Vagina (tissue), 2 donors: ENCODE measurements around the gene MRPL12. TPM values are rescaled to one million over a fixed set of nuclear protein-coding genes. Genes with fewer than 3 reads are reported as not detected.

ENCODE experiments used
- DNase-seq, 2 donors: peaks; one replicate each; pipeline ENCODE4 v3.0.0-alpha.2; 2017; ENCODE audit errors: extremely low spot score in 2 of 2
- H3K27ac ChIP-seq: fragments of 200-600 bp; sonication (generic); one replicate; pipeline ENCODE4 v1.5.1; 2019
- H3K27me3 ChIP-seq: fragments of 200-600 bp; sonication (generic); one replicate; pipeline ENCODE4 v1.5.1; 2019
- H3K36me3 ChIP-seq, 2 donors: fragments of 200-600 bp; sonication (generic); one replicate each; pipeline ENCODE4 v1.5.1; 2017 to 2019
- H3K4me1 ChIP-seq: fragments of 200-600 bp; sonication (generic); one replicate; pipeline ENCODE4 v1.5.1; 2019
- H3K4me3 ChIP-seq, 2 donors: fragments of 200-600 bp; sonication (generic); 1 replicate in 1 of 2; 2 replicates in 1 of 2; pipeline ENCODE4 v1.5.1; 2016 to 2019
- H3K9me3 ChIP-seq: fragments of 200-600 bp; sonication (generic); one replicate; pipeline ENCODE4 v1.5.1; 2019
- CTCF ChIP-seq, 3 experiments: fragments of 450-650 bp in 2 of 3; fragments of 200-600 bp in 1 of 3; sonication (generic) in 1 of 3; IDR thresholded peaks; one replicate each; pipeline ENCODE4 v1.5.1; 2017 to 2019; ENCODE audit warnings: antibody characterized with exemption in 3 of 3, mild to moderate bottlenecking in 2 of 3, moderate library complexity in 2 of 3
- POLR2A ChIP-seq, 2 donors: fragments of 450-650 bp; IDR thresholded peaks; one replicate each; pipeline ENCODE4 v1.6.1; 2017; ENCODE audit warnings: antibody characterized with exemption in 2 of 2, mild to moderate bottlenecking in 2 of 2, moderate library complexity in 2 of 2
- POLR2AphosphoS5 ChIP-seq, 2 donors: sonication (generic); formaldehyde crosslinking; IDR thresholded peaks; one replicate each; pipeline ENCODE4 v1.9.0; 2017; ENCODE audit warnings: antibody characterized with exemption in 2 of 2, mild to moderate bottlenecking in 2 of 2, low read depth in 1 of 2; ENCODE audit not compliant: insufficient read depth in 1 of 2
- intact Hi-C: fragments of 100-400 bp; cut with DNase I; formaldehyde crosslinking; loops from one replicate; pipeline ENCODE4 v1.15.1; 2023
- total RNA-seq: library from RNA; depleted of rRNA; stranded (reverse); fragments of >200 nt; gene quantifications from one replicate; pipeline ENCODE4 v1.2.3, GENCODE V29; 2016

Gene MRPL12
- total RNA-seq, 1 donor from 2014 or later = 77.3 TPM

- DNase-seq = no peak
- TF ChIP-seq CTCF (IDR thresholded peaks at IDR 0.05) = no peak
- no peak for TF ChIP-seq POLR2A (IDR thresholded peaks at IDR 0.05)
- TF ChIP-seq POLR2AphosphoS5 (IDR thresholded peaks at IDR 0.05; ENCODE audit: insufficient read depth in 1 of 2, low read depth in 1 of 2) = no peak
- no peaks in the 10 kb centered on the region for H3K27me3 ChIP-seq
- peaks cover 0 to 83% of the 10 kb centered on the region in 2 donors for H3K36me3 ChIP-seq
- no peak overlapping the region for H3K4me3 ChIP-seq
- intact Hi-C loops = no loop called here
- H3K9me3 ChIP-seq = no peaks in the 10 kb centered on the region
- H3K27ac ChIP-seq = no peak overlapping the region
- H3K4me1 ChIP-seq = no peaks in the 10 kb centered on the region
Measured at GRCh38 chr17:81695211-81695610, 8.0 kb upstream of the MRPL12 start.

- TF ChIP-seq POLR2A (IDR thresholded peaks at IDR 0.05) (no peak), CTCF (IDR thresholded peaks at IDR 0.05) (no peak), POLR2AphosphoS5 (IDR thresholded peaks at IDR 0.05; ENCODE audit: insufficient read depth in 1 of 2, low read depth in 1 of 2) (no peak)
- Histone ChIP-seq H3K36me3 (peaks cover 0 to 83% of the 10 kb centered on the region in 2 donors), H3K27ac (no peak overlapping the region), H3K4me3 (no peak overlapping the region), H3K4me1 (peaks cover under 1% of the 10 kb centered on the region), H3K27me3 (no peaks in the 10 kb centered on the region), H3K9me3 (no peaks in the 10 kb centered on the region)
- DNase-seq = no peak
- intact Hi-C loops = no loop called here
Measured at GRCh38 chr17:81695801-81696200, 7.4 kb upstream of the MRPL12 start.

- Histone ChIP-seq H3K27ac (no peak overlapping the region), H3K4me1 (peaks cover 7% of the 10 kb centered on the region), H3K4me3 (no peak overlapping the region), H3K27me3 (no peaks in the 10 kb centered on the region), H3K9me3 (no peaks in the 10 kb centered on the region), H3K36me3 (peaks cover 0 to 83% of the 10 kb centered on the region in 2 donors)
- intact Hi-C loops = no loop called here
- no peak for TF ChIP-seq POLR2AphosphoS5 (IDR thresholded peaks at IDR 0.05; ENCODE audit: insufficient read depth in 1 of 2, low read depth in 1 of 2)
- no peak for TF ChIP-seq POLR2A (IDR thresholded peaks at IDR 0.05)
- TF ChIP-seq CTCF (IDR thresholded peaks at IDR 0.05) = no peak
- no peak for DNase-seq
Measured at GRCh38 chr17:81696218-81696941, 6.8 kb upstream of the MRPL12 start.

GRCh38 chr17:81697261-81698044 is 5.7 kb upstream of the MRPL12 start:
- H3K4me1 ChIP-seq = peaks cover 17% of the 10 kb centered on the region
- H3K36me3 ChIP-seq = peaks cover 0 to 77% of the 10 kb centered on the region in 2 donors
- H3K27me3 ChIP-seq = no peaks in the 10 kb centered on the region
- TF ChIP-seq CTCF (IDR thresholded peaks at IDR 0.05) = no peak
- DNase-seq = no peak
- no peaks in the 10 kb centered on the region for H3K9me3 ChIP-seq
- H3K4me3 ChIP-seq = no peak overlapping the region
- intact Hi-C loops = no loop called here
- H3K27ac ChIP-seq = no peak overlapping the region
